ENCODE measurements around the gene CNKSR1. TPM values are rescaled to one million over a fixed set of nuclear protein-coding genes. Genes with fewer than 3 reads are reported as not detected.

Gene CNKSR1
- polyA plus RNA-seq, 1 donor (not counting 4 experiments of a cell fraction or from before 2014, with no cell fraction given): 10.6 TPM

GRCh38 chr1:26158271-26158907, 18.9 kb upstream of the CNKSR1 start:
- Histone ChIP-seq H3K9me3 (ENCODE audit: control insufficient read depth, low read depth, low read length) (no peaks in the 10 kb centered on the region), H3K27me3 (ENCODE audit: control insufficient read depth, extremely low read depth, insufficient read depth, low read length) (peaks cover 13% of the 10 kb centered on the region), H3K27ac (ENCODE audit: control insufficient read depth, insufficient read depth, low read length) (no peak overlapping the region), H3K4me2 (ENCODE audit: control insufficient read depth, extremely low read depth, insufficient read depth, low read depth, low read length) (no peak overlapping the region), H3K9ac (ENCODE audit: control insufficient read depth, extremely low read depth, insufficient read depth, low read length) (no peak overlapping the region), H4K20me1 (ENCODE audit: control insufficient read depth, extremely low read depth, insufficient read depth, low read length) (no peaks in the 10 kb centered on the region), H3K79me2 (ENCODE audit: control insufficient read depth, insufficient read depth, low read length) (no peaks in the 10 kb centered on the region), H3K4me1 (ENCODE audit: control insufficient read depth, extremely low read depth, insufficient read depth, low read length) (peaks cover 20% of the 10 kb centered on the region), H3K36me3 (ENCODE audit: control insufficient read depth in 2 of 2, extremely low read depth in 1 of 2, insufficient read depth in 2 of 2, low read length in 2 of 2) (no peaks in the 10 kb centered on the region), H3K4me3 (ENCODE audit: control insufficient read depth in 2 of 3, extremely low read depth in 1 of 3, insufficient read depth in 2 of 3, low read depth in 1 of 3, low read length in 3 of 3) (no peak overlapping the region), H2AFZ (ENCODE audit: control insufficient read depth, low read length) (no peak overlapping the region), H3K9me1 (ENCODE audit: control insufficient read depth, extremely low read depth, insufficient read depth, low read length) (no peaks in the 10 kb centered on the region)
- TF ChIP-seq EZH2 (IDR thresholded peaks at IDR 0.05; ENCODE audit: low read length): no peak
- TF ChIP-seq CTCF (optimal IDR thresholded peaks at IDR 0.05 in 1 of 3, IDR thresholded peaks at IDR 0.05 in 1 of 3, conservative IDR thresholded peaks at IDR 0.05 in 1 of 3; ENCODE audit: extremely low read depth in 1 of 3, insufficient read depth in 2 of 3, low read length in 3 of 3): no peak
- dilution Hi-C loops (cut with MboI; ENCODE audit: extremely low pct_ligation_motif_present, low sequenced_read_pairs): no loop called here
- DNase-seq (ENCODE audit: low read depth, low spot score) (no peak), FAIRE-seq (no peak)

- FAIRE-seq: no peak
- Histone ChIP-seq H3K4me1 (ENCODE audit: control insufficient read depth, extremely low read depth, insufficient read depth, low read length) (peaks cover 20% of the 10 kb centered on the region), H3K9me1 (ENCODE audit: control insufficient read depth, extremely low read depth, insufficient read depth, low read length) (no peaks in the 10 kb centered on the region), H3K36me3 (ENCODE audit: control insufficient read depth in 2 of 2, extremely low read depth in 1 of 2, insufficient read depth in 2 of 2, low read length in 2 of 2) (no peaks in the 10 kb centered on the region), H4K20me1 (ENCODE audit: control insufficient read depth, extremely low read depth, insufficient read depth, low read length) (no peaks in the 10 kb centered on the region), H3K9ac (ENCODE audit: control insufficient read depth, extremely low read depth, insufficient read depth, low read length) (no peak within 1 kb of the TSS), H3K4me2 (ENCODE audit: control insufficient read depth, extremely low read depth, insufficient read depth, low read depth, low read length) (no peak within 1 kb of the TSS), H2AFZ (ENCODE audit: control insufficient read depth, low read length) (no peak within 1 kb of the TSS), H3K27me3 (ENCODE audit: control insufficient read depth, extremely low read depth, insufficient read depth, low read length) (peaks cover 13% of the 10 kb centered on the region), H3K79me2 (ENCODE audit: control insufficient read depth, insufficient read depth, low read length) (no peaks in the 10 kb centered on the region), H3K9me3 (ENCODE audit: control insufficient read depth, low read depth, low read length) (no peaks in the 10 kb centered on the region), H3K4me3 (ENCODE audit: control insufficient read depth in 2 of 3, extremely low read depth in 1 of 3, insufficient read depth in 2 of 3, low read depth in 1 of 3, low read length in 3 of 3) (no peak within 1 kb of the TSS), H3K27ac (ENCODE audit: control insufficient read depth, insufficient read depth, low read length) (no peak within 1 kb of the TSS)
- DNase-seq (ENCODE audit: low read depth, low spot score): no peak
- dilution Hi-C loops (cut with MboI; ENCODE audit: extremely low pct_ligation_motif_present, low sequenced_read_pairs): no loop called here
- TF ChIP-seq EZH2 (IDR thresholded peaks at IDR 0.05; ENCODE audit: low read length): no peak
These were observed 18.2 kb upstream of the CNKSR1 start, which contains the start of gene FAM110D for GRCh38 chr1:26158908-26159742. FAM110D (plus strand) TSS chr1:26159079; CDS start chr1:26161292, 2,213 bp downstream.

Data from keratinocyte (primary cell).